ENCODE data around the gene SEC14L6.
A peak's percentile ranks its signal among the peaks of the same experiment; 100 is the strongest.
"Not testable (repeated sequence)": the region's sequence is repeated elsewhere in the genome, so short reads cannot be mapped to it uniquely, and the experiment has no call there.

Gene SEC14L6

DNA sequence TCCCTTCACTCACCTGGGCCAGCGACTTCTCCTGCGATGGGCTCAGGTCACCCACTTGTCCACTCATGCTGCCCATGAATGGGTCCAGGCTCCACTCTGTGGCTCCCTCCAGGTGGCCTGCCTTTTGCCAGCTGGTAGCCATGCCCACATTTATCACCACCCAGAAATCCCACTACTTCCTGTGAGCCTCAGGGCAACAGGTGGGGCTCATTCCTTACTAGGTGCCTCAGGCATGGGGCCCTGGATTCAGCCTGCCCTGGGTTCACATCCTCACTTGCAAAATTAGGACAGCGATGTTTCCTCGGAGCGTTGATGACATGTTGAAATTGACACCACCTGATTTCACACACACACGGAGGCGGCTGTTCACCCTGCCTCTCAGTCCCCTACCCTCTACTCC lies at the start of gene SEC14L6:
Gene SEC14L6, minus strand, starts transcription at position 126 of the 400 bp plus-strand sequence. Its CDS starts 59 bp downstream, at position 67.
- DNase-seq (ENCODE audit: low spot score), result no peak

DNA sequence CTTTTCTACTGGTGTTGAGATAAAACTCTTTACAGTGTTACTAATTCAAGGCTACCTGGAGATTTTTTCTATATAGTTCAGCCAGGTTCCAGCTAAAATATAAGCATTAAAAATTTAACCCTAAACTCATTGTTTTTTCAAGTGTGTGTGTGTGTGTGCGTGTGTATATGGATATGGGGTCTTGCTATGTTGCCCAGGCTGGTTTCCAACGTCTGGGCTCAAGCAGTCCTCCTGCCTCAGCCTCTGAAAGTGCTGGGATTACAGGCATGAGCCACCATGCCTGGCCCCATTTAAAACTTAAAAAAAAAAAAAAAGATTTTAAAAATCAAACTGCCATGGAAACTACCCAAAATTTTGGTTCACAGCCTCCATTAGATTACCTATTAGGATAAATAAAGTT lies 49.7 kb upstream of the SEC14L6 start:
- no peak for DNase-seq (ENCODE audit: low spot score)

DNA sequence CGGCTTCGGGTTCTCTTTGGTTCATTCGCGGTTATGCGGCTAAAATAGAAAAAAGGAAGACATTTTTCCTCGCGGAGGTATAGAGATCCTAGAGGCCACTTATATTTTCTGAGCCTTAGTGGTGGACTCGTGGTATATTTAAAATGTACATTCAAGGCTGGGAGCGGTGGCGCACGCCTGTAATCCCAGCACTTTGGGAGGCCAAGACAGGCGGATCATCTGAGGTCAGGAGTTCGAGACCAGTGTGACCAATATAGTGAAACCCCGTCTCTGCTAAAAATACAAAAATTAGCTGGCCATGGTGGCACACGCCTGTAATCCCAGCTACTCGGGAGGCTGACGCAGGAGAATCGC lies 45.8 kb upstream of the SEC14L6 start:
- not testable (repeated sequence) for DNase-seq (ENCODE audit: low spot score)

DNA sequence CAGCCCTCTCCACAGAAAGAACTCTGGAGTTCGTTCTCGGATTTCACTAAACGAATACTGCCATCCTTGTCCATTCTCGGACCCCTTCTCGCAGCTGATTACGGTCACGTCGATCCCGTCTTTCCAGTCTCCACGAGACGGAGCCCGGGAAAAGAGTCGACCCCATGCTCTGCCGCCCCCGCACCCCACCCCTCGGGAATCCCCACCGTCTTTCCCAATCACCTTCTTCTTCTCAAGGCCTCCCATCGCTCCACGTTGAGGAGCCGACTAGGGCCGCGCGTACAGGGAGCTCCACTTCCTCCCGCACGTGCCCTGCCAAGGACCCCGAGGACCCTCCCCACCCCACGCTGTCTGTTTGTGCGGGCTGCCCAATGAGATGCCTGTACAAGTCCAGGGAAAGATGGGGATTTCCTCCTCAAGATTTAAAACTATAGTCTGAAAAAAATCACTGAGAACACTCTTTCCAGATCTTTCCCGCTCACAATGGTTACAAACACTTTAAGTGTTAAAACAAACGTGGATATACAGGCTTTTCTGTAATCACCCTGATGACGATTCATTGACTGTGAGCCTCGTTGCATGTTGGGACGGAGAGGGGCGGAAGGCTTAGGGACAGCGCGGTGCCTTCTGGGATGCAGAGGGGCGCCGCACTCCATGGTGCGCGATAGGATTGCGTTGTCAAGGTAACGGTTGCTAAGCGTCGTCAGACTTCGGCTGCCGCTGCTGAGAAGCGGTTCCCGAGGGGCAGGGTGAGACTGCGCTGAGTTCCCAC lies 45.2 kb upstream of the SEC14L6 start, which contains the start of gene PES1:
Gene PES1, minus strand, starts transcription at position 323 of the 772 bp plus-strand sequence. Its CDS starts 77 bp downstream, at position 246.
- peak; percentile 99 for DNase-seq (ENCODE audit: low spot score)

GRCh38 chr22:30591191-30591587 lies 44.6 kb upstream of the SEC14L6 start:
- no peak for DNase-seq (ENCODE audit: low spot score)

DNA sequence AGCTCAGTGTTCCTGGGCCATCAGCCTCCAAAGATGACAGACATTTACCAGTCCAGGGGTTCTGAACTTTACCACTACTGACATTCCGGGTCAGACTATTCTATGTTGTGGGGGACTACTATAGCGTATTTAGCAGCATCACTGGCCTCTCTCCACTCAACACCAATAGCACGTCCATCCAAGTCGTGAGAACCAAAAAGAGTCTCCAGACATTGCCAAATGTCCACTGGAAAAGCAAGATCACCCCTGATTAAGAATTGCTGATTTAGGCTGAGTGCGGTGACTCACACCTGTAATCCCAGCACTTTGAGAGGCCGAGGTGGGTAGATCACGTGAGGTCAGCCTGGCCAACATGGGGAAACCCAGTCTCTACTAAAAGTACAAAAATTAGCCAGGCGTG lies 39.9 kb upstream of the SEC14L6 start:
- no peak for DNase-seq (ENCODE audit: low spot score)

DNA sequence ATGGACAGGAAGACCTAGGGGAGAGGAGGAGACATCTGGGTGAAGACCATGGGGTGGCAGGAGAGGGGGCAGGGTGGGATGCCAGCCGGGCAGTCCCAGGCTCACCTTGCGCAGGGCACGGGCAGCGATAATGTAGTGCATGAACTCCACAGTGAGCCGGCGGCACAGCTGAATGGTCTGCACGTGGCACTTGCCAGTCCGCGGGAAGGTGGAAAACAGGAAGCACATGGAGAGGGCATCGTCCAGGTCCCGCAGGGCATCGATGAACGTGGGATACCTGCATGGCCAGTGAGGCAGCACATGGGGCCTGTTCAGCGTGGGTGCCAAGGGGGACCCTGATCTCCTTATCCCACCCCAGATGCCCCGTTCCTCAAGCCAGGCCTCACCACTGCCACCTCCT lies 37.9 kb upstream of the SEC14L6 start:
- no peak for DNase-seq (ENCODE audit: low spot score)

DNA sequence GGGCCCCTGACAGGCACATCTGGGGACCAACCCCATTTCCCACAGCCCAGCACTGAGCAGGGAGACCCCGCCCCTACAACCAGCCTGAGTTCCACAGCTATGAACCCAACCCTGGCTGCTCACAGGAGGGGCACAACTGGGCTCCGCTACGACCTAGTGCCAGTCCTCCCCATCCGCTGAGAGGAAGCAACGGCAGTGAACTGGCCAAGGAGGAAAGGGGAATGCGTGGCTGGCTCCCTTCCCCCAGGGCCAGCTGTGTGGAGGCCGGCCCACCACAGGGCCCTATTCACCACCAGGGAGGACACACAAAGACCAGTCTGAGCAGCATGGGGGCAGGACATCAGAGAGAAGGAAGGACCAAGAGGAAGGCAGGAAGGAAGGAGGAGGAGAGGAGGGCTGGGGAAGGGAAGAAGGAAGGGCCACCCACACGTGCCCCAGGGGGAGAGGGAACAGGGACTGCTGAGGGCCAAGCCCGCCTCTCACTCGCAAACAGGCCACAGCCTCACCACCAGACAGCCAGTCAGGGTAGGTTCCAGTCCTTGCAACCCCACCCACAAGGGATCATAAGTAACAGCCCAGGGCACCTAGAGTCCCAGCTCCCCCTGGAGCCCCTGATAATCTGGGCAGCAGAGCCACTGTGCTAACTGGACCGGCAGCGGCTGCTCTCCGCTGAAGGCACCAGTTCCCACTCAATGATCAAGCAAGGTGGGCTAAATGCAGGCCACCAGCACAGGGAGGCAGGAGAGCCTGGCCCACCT lies 36.4 kb upstream of the SEC14L6 start:
- peak; percentile 86 for DNase-seq (ENCODE audit: low spot score)

DNA sequence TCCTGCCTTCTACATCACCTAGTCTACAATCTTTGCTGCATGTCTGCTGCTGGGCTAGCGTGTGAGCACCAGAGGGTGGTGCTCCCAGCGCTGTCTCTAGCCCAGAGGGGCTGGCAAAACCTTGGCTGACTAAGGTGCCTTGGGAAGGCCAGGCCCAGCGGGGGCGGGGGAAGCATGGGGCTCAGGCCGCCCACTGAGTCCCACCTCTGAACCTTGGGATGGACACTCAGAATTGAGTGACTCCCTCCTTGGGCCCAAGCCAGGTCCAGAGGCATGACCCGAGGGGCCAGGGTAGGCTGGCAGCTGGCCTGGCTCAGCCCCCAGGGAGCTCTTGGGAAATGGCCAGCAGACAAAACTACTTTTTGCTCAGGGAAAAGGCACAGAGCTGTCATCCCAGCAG lies 35.5 kb upstream of the SEC14L6 start:
- DNase-seq (ENCODE audit: low spot score), result no peak

- DNase-seq (ENCODE audit: low spot score), result no peak
Measured at GRCh38 chr22:30580896-30581295, 34.4 kb upstream of the SEC14L6 start.

DNA sequence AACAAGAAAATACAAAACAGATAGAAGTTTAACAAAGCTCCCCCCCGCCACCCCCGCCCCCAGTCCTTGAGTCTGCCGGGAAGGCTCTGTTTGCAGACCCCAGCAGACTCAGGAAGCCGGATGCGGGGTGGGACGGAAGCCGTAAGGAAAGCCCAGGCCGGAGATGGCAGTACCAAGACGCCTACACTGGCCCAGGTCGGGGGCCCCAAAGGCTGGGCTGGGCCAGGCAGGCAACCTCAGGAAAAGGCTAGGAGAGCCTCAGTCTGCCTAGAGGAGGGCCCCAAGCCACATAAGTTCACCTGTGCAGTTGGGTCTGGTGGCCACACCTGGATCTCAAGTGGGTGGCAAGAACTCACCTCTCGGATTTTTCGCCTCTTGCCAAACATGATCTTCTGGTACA lies 31.9 kb upstream of the SEC14L6 start:
- DNase-seq (ENCODE audit: low spot score), result no peak

DNA sequence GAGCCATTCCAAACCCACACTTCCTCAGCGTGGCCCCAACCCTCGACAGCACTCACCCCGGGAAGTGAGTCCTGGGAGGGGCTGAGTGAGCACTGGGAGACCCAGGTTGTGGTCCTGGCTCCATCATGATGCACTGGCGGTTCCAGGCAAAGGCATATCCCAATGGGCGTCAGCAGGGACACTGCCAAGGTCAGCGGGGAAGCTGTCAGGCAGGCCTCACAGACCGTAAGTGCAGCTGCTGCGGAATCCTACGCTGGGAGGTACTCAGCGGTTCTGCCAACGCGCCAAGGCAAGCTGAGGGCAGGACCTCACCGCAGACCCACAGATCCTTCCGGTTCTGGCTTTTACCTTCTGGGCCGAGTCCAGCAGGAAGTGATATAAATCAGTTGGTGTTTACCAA lies 29.3 kb upstream of the SEC14L6 start:
- no peak for DNase-seq (ENCODE audit: low spot score)

DNA sequence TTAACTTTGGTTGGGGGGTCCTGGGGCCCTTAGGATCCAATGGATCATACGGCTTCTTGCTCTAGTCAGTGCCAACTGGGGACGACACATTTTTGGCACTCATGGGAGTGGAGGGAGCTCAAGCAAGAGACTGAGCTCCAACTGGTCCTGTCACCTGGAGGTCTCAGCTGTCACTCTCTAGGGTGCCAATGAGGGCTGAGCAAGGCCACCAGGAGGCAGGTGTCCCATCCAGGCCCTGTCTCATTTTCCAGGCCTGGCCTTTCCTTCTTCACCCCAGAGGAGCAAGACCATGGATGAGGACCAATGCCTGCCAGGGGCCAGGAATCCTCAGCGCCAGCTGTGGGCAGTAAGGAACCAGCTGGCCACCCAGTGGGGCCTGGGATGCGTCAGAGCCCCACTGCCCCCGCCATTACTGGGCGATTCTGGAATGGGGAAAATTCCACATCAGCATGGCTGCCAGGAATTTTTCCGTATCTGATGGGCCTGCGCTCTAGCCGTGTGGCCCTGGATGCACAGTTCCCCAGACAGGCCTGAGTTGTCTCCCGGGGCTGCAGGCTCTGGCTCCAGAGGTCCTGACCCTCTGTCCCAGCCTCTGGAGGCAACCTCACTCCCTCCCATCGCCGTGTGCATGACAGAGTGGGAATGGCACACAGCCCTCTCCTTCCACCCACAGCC lies 28.6 kb upstream of the SEC14L6 start:
- DNase-seq (ENCODE audit: low spot score), result no peak

DNA sequence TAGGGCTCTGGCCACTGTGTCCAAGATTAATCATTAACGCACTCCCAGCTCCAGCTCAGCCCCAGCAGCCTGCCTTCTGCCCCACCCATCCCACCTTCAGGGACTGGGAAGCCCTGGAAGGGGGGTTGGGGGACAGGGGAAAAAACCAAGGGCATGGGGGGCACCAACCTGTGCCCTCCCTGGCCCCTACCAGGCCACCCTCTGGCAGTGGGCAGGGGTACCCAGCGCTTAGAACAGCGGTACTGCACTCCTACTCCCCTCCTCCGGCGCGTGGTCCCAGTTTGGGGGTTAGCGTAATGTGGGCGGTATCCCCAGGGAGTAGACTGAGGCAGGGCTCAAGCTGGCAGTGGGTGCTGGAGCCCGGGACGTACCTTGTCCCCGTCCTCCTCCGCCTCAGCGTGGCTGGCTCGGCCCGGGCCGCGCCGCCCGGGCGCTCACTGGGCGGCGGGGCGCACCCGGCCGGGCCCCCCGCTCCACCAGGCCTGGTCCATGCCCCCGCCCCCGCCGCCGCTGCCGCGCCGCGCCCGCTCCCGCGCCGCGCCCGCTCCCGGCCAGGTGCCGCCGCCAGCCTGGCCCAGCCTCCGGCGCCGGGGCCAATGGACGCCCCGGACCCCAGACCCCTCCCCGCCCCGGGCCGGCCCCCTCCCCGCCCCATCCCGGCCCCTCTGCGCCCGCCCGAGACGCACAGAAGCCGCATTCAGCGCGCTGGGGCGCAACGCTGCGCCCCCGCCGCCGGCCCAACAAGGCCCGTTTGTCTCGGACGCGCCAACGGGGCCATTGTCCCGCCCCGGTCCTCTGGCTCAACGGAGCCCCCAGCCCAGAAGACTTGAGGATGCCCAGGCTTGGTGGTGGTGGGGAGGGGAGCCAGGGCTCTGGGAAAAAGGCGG lies 27.8 kb upstream of the SEC14L6 start, which contains the start of gene GAL3ST1:
Gene GAL3ST1, minus strand, starts transcription at position 571 of the 887 bp plus-strand sequence. CDS start 17,273 bp downstream, outside the sequence.
- no peak for DNase-seq (ENCODE audit: low spot score)

DNA sequence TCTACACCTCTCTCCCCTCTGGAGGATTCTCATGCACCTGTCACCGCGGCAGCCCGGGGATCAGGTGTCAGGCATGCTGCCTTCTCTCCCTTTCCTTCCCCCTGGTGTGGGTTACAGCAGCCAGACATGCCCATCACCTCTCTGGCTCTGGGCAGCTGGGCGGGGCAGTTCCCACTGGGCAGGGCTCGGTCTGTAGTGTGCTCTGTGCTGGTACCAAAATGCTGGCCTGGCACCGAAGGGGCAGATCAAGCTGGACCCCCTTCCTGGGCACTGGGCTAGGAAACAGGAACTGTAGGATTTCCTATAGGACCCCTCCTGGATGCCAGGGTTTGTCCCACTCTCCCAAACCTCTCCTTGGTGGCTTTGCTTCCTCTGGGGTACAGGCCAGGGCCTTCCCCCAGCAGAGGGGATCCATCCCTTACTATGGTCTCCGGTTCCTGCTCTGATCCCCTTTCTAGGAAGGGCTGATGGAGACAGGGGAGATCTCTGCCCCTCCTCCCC lies 27.1 kb upstream of the SEC14L6 start:
- no peak for DNase-seq (ENCODE audit: low spot score)

GRCh38 chr22:30572840-30573593 lies 26.5 kb upstream of the SEC14L6 start:
- DNase-seq (ENCODE audit: low spot score), result no peak

DNA sequence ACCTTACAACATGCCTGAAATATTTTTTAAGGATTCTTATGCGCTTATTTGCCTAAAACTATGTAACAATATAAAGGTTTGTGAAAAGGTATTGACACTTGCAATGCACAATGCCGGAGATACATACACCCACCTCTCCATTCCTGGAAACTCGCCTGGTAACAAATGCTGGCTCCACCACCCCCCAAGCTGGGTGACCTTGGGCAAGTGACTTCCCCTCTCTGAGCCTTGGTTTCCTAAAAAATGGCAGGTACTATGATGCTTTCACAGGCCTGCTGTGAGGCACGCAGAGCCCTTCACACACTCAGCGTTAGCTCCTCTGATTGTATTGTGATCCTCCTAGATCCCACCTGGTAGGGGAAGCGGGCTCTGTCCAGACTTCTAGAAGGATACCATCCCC lies 25.7 kb upstream of the SEC14L6 start:
- no peak for DNase-seq (ENCODE audit: low spot score)

GRCh38 chr22:30569674-30570202 lies 23.2 kb upstream of the SEC14L6 start:
- no peak for DNase-seq (ENCODE audit: low spot score)

DNA sequence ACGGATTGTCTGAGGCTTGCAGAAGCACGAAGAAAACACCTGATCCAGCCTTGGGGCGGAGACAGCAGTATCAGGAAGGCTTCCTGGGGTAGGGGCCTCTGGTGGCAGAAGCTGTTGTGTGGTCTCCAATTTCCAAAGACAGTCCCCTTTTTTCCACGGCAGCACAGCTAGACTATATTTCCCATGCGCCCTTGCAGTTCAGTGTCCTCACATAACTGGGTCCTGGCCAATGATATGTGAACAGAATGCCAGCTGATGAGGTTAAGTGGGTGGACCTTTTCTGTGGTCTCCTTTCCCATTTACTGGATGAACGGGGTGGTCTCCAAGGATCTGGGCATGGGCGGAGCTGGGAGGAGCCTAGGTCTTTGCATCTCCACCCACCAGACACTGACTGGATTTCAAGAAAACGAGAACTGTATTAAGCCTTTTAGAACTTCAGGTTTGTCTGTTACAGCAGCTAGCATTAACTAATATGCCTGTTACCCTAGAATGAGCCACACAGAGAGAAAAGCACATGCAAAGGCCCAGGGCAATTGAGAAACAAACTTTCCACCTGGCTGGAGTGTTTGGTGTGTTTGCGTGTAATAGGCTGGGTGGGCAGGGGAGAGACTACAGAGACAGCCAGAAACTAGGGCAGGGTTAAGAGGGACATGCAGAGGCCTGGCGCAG lies 21.7 kb upstream of the SEC14L6 start:
- no peak for DNase-seq (ENCODE audit: low spot score)

- DNase-seq (ENCODE audit: low spot score), result not testable (repeated sequence)
Measured at GRCh38 chr22:30567277-30567676, 20.7 kb upstream of the SEC14L6 start.
